Gastrocnemius medialis (tissue), 4 donors: ENCODE data around the gene PPP6C. TPM values are rescaled to one million over a fixed set of nuclear protein-coding genes. Genes with fewer than 3 reads are reported as not detected.
"Not testable (repeated sequence)": the region's sequence is repeated elsewhere in the genome, so short reads cannot be mapped to it uniquely, and the experiment has no call there.

ENCODE experiments used
- ATAC-seq, 2 donors: fragments of 150-250 bp; one replicate each; pipeline ENCODE4 v1.9.1; 2016
- DNase-seq, 2 donors: peaks; one replicate each; pipeline ENCODE4 v3.0.0-alpha.2; 2019
- H3K27ac ChIP-seq, 4 donors: fragments of 200-600 bp; sonication (generic); 1 replicate in 1 of 4; 2 replicates in 3 of 4; pipeline ENCODE4 v1.5.1; 2016 to 2018; ENCODE audit warnings: mild to moderate bottlenecking in 2 of 4, moderate library complexity in 1 of 4
- H3K27me3 ChIP-seq, 3 donors: fragments of 200-600 bp; sonication (generic) in 2 of 3; 1 replicate in 1 of 3; 2 replicates in 2 of 3; pipeline versions ENCODE4 v1.5.1 to v1.6.0; 2016 to 2019; ENCODE audit warnings: mild to moderate bottlenecking in 1 of 3, moderate library complexity in 1 of 3
- H3K36me3 ChIP-seq, 2 donors: fragments of 200-600 bp; sonication (generic) in 1 of 2; one replicate each; pipeline ENCODE4 v1.5.1; 2017 to 2018
- H3K4me1 ChIP-seq, 2 donors: fragments of 200-600 bp; sonication (generic) in 1 of 2; one replicate each; pipeline ENCODE4 v1.5.1; 2016 to 2017; ENCODE audit warnings: mild to moderate bottlenecking in 2 of 2
- H3K4me3 ChIP-seq, 4 donors: fragments of 200-600 bp; sonication (generic) in 3 of 4; 1 replicate in 1 of 4; 2 replicates in 3 of 4; pipeline ENCODE4 v1.5.1; 2016 to 2019; ENCODE audit warnings: mild to moderate bottlenecking in 2 of 4
- H3K9me3 ChIP-seq, 3 donors: fragments of 200-600 bp; sonication (generic) in 2 of 3; 1 replicate in 1 of 3; 2 replicates in 2 of 3; pipeline ENCODE4 v1.5.1; 2016 to 2019
- CTCF ChIP-seq, 5 experiments: fragments of 450-650 bp in 3 of 5; fragments of 200-600 bp in 2 of 5; sonication (generic) in 2 of 5; IDR thresholded peaks in 4 of 5; conservative IDR thresholded peaks in 1 of 5; 1 replicate in 4 of 5; 2 replicates in 1 of 5; pipeline ENCODE4 v1.5.1; 2016 to 2019; ENCODE audit warnings: antibody characterized with exemption in 5 of 5, mild to moderate bottlenecking in 3 of 5, moderate library complexity in 3 of 5
- POLR2A ChIP-seq, 2 donors: fragments of 450-650 bp; IDR thresholded peaks; one replicate each; pipeline ENCODE4 v1.6.1; 2017; ENCODE audit warnings: antibody characterized with exemption in 2 of 2, mild to moderate bottlenecking in 2 of 2, moderate library complexity in 2 of 2
- in situ Hi-C, 4 donors: fragments of 200-750 bp; cut with MboI; loops; one replicate each; pipeline versions ENCODE4 v1.15.0 to v1.8.0; 2017; ENCODE audit warnings: low sequenced_read_pairs in 4 of 4
- intact Hi-C: fragments of 100-400 bp; cut with DNase I; formaldehyde crosslinking; loops from one replicate; pipeline ENCODE4 v1.15.1; 2023; ENCODE audit warnings: low total_unique reads
- total RNA-seq, 4 donors: library from RNA; depleted of rRNA; stranded (reverse); fragments of >200 nt; gene quantifications; one replicate each; pipeline versions ENCODE4 v1.1.0 to v1.2.3, GENCODE V29; 2016

The PPP6C gene
- 10 to 100 TPM; 49.4 to 80.6 (median 73.6) TPM for total RNA-seq

GRCh38 chr9:125189361-125190289 is at the start of gene PPP6C:
PPP6C (minus strand) TSS chr9:125189803; CDS start chr9:125189718, 85 bp downstream.
- H3K4me3 ChIP-seq = peak within 1 kb of the TSS; percentile 70 to 100 (median 97)
- peak within 1 kb of the TSS; percentile 89 to 100 (median 98) for H3K27ac ChIP-seq
- ATAC-seq (peak; percentile 91 to 94), DNase-seq (peak; percentile 96 to 98)
- in situ Hi-C loops = no loop called here
- H3K9me3 ChIP-seq = no peaks in the 10 kb centered on the region
- peaks cover 39 to 44% of the 10 kb centered on the region in 2 donors for H3K4me1 ChIP-seq
- H3K36me3 ChIP-seq = no peaks in the 10 kb centered on the region
- intact Hi-C loops = loop anchor here (1.0 to 10.0 kb wide), 3 partner anchors 53 to 325 kb away; partner anchors contain the start of genes ARPC5L, GOLGA1, HSPA5 and RPL35
- TF ChIP-seq POLR2A (IDR thresholded peaks at IDR 0.05) (peak; percentile 93 to 96), CTCF (IDR thresholded peaks at IDR 0.05 in 4 of 5, conservative IDR thresholded peaks at IDR 0.05 in 1 of 5) (peak in 4 of 5 experiments; percentile 68 to 75 (median 70))
- H3K27me3 ChIP-seq = no peaks in the 10 kb centered on the region

- ATAC-seq (no peak), DNase-seq (no peak)
- Histone ChIP-seq H3K4me3 (peak overlapping the region in 2 of 4 donors; percentile 88 to 90), H3K9me3 (no peaks in the 10 kb centered on the region), H3K36me3 (peaks cover 5 to 56% of the 10 kb centered on the region in 2 donors), H3K4me1 (peaks cover 58 to 63% of the 10 kb centered on the region in 2 donors), H3K27me3 (no peaks in the 10 kb centered on the region), H3K27ac (peak overlapping the region in 3 of 4 donors; percentile 13 to 98 (median 94))
- in situ Hi-C loops (no loop called here), intact Hi-C loops (no loop called here)
- TF ChIP-seq CTCF (IDR thresholded peaks at IDR 0.05 in 4 of 5, conservative IDR thresholded peaks at IDR 0.05 in 1 of 5) = no peak
- TF ChIP-seq POLR2A (IDR thresholded peaks at IDR 0.05) = no peak
These were observed 49.4 kb upstream of the PPP6C start for GRCh38 chr9:125238915-125239446.

DNA sequence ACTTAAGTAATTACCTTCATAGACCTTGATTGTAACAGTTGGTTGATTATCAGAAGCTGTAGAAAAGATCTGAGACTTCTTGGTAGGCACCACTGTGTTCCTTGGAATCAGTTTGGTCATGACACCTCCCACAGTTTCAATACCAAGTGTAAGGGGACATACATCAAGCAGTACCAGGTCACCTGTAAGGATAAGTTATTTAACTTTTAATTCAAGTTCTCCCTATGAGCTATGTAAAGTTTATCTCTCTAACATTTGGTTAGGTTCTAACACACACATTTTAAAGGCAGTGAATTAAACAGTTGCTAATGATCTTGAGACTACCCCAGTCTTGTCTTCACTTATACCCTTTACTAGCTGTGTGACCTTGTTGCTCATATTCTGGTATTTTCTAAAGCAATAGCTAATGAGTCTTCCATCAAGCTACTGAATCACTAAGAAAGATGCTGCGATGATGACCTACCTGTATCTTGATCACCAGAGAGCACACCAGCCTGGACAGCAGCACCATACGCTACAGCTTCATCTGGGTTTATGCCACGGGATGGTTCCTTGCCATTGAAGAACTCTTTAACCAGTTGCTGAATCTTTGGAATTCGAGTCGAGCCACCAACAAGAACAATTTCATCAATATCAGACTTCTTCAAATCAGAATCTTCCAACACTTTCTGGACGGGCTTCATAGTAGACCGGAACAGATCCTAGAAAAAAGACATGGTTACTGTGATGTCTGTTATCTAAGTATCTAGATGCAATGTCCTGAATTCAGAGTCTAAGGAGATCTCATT is 48.7 kb upstream of the PPP6C start:
- H3K4me3 ChIP-seq = peak overlapping the region in 1 of 4 donors; percentile 88
- DNase-seq (no peak), ATAC-seq (no peak)
- peak overlapping the region in 3 of 4 donors; percentile 7 to 30 (median 17) for H3K27ac ChIP-seq
- H3K27me3 ChIP-seq = no peaks in the 10 kb centered on the region
- H3K4me1 ChIP-seq = peaks cover 58 to 63% of the 10 kb centered on the region in 2 donors
- TF ChIP-seq POLR2A (IDR thresholded peaks at IDR 0.05) (no peak), CTCF (IDR thresholded peaks at IDR 0.05 in 4 of 5, conservative IDR thresholded peaks at IDR 0.05 in 1 of 5) (no peak)
- intact Hi-C loops = no loop called here
- no peaks in the 10 kb centered on the region for H3K9me3 ChIP-seq
- peaks cover 5 to 56% of the 10 kb centered on the region in 2 donors for H3K36me3 ChIP-seq
- in situ Hi-C loops = no loop called here

GRCh38 chr9:125236520-125237159 is 47.0 kb upstream of the PPP6C start:
- H3K27me3 ChIP-seq, in situ Hi-C loops, H3K9me3 ChIP-seq, DNase-seq, intact Hi-C loops, ATAC-seq: not testable (repeated sequence)
- Histone ChIP-seq H3K27ac (peak overlapping the region; percentile 7 to 46 (median 24)), H3K36me3 (peaks cover 5 to 62% of the 10 kb centered on the region in 2 donors), H3K4me3 (peak overlapping the region in 1 of 4 donors; percentile 17), H3K4me1 (peaks cover 52 to 57% of the 10 kb centered on the region in 2 donors)
